Stomach (tissue), 4 donors: ENCODE data around the gene VDR.

Source experiments
- CTCF ChIP-seq, 7 experiments: fragments of 450-650 bp in 4 of 7; fragments of 200-600 bp in 3 of 7; sonication (generic) in 3 of 7; IDR thresholded peaks; one replicate each; pipeline ENCODE4 v1.5.1; 2016 to 2019; ENCODE audit warnings: antibody characterized with exemption in 7 of 7, control low read depth in 2 of 7, mild to moderate bottlenecking in 1 of 7
- POLR2AphosphoS5 ChIP-seq, 3 donors: sonication (generic); formaldehyde crosslinking; IDR thresholded peaks; one replicate each; pipeline ENCODE4 v1.6.1; 2016; ENCODE audit warnings: antibody characterized with exemption in 3 of 3

GRCh38 chr12:47821346-47821706 is 83.5 kb downstream of the VDR start:
- TF ChIP-seq POLR2AphosphoS5 (IDR thresholded peaks at IDR 0.05) (no peak), CTCF (IDR thresholded peaks at IDR 0.05) (no peak)
